Measurements from ENCODE around the gene FCRL5. TPM values are rescaled to one million over a fixed set of nuclear protein-coding genes. Genes with fewer than 3 reads are reported as not detected.

Gene FCRL5
- total RNA-seq, 4 donors from 2014 or later: 0.21 to 0.30 TPM; not detected in 2

DNA sequence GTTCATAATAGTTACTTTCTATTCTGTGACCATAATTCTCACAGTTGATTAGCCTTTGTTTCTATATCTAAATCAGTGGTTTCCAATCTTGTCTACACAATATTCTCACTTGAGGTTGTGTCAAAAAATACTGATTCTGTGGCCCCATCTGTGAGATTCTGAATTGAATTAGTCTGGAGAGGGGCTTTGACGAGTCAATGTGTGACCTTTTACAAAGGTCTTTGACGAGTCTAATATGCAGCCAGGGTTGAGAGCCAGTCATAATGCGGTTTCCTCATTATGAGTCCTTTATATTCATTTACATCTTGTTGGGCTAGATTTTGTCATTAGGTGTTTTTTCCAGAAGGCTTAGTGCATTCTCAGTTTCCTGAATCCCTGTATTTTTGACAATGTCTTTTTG, 19.7 kb downstream of the FCRL5 start:
- Histone ChIP-seq H3K27me3 (no peaks in the 10 kb centered on the region), H3K27ac (no peak overlapping the region), H3K4me1 (no peaks in the 10 kb centered on the region), H3K4me3 (no peak overlapping the region), H3K36me3 (no peaks in the 10 kb centered on the region), H3K9me3 (no peaks in the 10 kb centered on the region)
- DNase-seq (ENCODE audit: low spot score in 2 of 2): no peak
- 59 to 67% methylated on average over 3 of the region's 3 CpGs for WGBS, 2 donors
- TF ChIP-seq POLR2A (IDR thresholded peaks at IDR 0.05) (no peak), CTCF (IDR thresholded peaks at IDR 0.05) (no peak), EP300 (IDR thresholded peaks at IDR 0.05) (no peak)

GRCh38 chr1:157523774-157524493, 28.4 kb downstream of the FCRL5 start:
- TF ChIP-seq POLR2A (IDR thresholded peaks at IDR 0.05): no peak
- TF ChIP-seq EP300 (IDR thresholded peaks at IDR 0.05): no peak
- TF ChIP-seq CTCF (IDR thresholded peaks at IDR 0.05): no peak
- WGBS, 2 donors: 90 to 91% methylated on average over 5 of the region's 5 CpGs
- Histone ChIP-seq H3K36me3 (no peaks in the 10 kb centered on the region), H3K4me3 (no peak overlapping the region), H3K9me3 (no peaks in the 10 kb centered on the region), H3K27me3 (peaks cover 0 to 3% of the 10 kb centered on the region in 2 donors), H3K27ac (no peak overlapping the region), H3K4me1 (no peaks in the 10 kb centered on the region)
- no peak for DNase-seq (ENCODE audit: low spot score in 2 of 2)

DNA sequence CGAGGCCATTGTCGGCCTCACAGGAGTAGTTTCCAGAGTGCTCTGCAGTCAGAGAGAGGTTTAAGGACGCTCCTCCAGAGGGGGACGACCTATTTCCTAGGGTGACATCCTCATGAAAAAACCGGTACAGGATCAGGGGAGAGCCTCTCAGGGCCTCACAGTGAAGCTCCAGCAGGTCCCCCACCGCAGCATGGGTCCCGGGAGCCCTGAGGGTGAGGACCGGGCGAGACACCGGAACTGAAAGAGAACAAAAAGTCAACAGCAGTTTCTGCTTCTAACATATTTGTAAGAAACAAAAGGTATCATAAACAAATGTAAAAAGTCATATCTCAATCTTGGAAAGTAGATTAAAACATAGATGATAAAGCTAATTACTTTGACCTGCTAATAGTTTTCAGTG, 31.3 kb downstream of the FCRL5 start:
- no peak for DNase-seq (ENCODE audit: low spot score in 2 of 2)
- WGBS, 2 donors: 79 to 83% methylated on average over 10 of the region's 10 CpGs
- Histone ChIP-seq H3K27me3 (peaks cover 0 to 3% of the 10 kb centered on the region in 2 donors), H3K36me3 (no peaks in the 10 kb centered on the region), H3K4me1 (no peaks in the 10 kb centered on the region), H3K27ac (no peak overlapping the region), H3K9me3 (no peaks in the 10 kb centered on the region), H3K4me3 (no peak overlapping the region)
- TF ChIP-seq POLR2A (IDR thresholded peaks at IDR 0.05) (no peak), EP300 (IDR thresholded peaks at IDR 0.05) (no peak), CTCF (IDR thresholded peaks at IDR 0.05) (no peak)

DNA sequence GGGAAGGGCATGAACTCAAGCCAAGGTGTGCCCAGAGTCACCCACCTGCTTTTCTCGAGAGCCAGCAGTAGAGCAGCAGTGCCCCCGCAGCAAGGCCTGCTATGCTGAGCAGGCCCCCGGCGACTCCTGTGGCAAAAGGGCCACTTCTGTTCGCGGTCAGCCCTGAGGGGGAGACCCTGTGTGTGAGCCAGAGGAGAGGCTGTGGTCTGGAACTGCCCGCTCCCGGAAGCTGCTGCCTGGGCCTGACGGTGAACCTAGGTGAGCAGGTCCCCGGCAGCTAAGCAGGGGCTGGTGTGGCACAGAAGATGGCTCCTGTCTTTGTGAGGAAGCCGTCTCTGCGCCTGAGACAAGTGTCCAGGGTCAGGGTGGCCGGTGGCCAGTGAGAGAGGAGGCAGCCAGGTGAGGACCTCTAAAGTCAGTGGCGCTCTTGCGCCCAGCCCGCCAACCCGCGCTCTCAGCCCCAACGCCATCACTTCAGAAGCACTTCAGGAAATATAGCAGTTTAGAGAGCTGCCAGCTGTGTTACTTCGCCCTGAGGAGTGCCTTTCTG, 31.9 kb downstream of the FCRL5 start:
- DNase-seq (ENCODE audit: low spot score in 2 of 2): no peak
- TF ChIP-seq CTCF (IDR thresholded peaks at IDR 0.05) (no peak), EP300 (IDR thresholded peaks at IDR 0.05) (no peak), POLR2A (IDR thresholded peaks at IDR 0.05) (no peak)
- H3K9me3 ChIP-seq: no peaks in the 10 kb centered on the region

DNA sequence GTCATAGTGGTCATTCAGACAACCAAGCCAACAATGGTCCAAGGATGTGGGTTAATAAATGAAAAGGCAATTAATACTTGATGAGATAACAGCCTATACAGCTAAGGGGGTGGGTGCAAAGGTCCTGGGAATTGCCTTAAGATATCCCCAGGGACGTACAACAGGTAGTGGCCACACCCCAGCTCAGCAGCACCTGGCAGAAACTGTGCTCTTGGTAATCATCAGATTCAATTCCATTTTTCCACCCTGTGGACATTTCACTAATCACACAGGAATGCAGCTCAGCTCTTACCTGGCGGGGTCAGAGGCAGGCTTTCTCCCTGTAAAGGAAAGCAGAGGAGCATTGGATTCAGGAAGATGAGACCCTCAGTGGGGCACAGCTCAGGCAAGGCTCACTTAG, 32.9 kb downstream of the FCRL5 start:
- no peak for DNase-seq (ENCODE audit: low spot score in 2 of 2)
- no peak for TF ChIP-seq CTCF (IDR thresholded peaks at IDR 0.05)
- no peak for TF ChIP-seq EP300 (IDR thresholded peaks at IDR 0.05)
- TF ChIP-seq POLR2A (IDR thresholded peaks at IDR 0.05): no peak
- H3K9me3 ChIP-seq: no peaks in the 10 kb centered on the region
- H3K27ac ChIP-seq: no peak overlapping the region
- no peaks in the 10 kb centered on the region for H3K4me1 ChIP-seq
- H3K4me3 ChIP-seq: no peak overlapping the region
- H3K36me3 ChIP-seq: no peaks in the 10 kb centered on the region
- 86% methylated on average over 2 of the region's 2 CpGs for WGBS, 2 donors
- H3K27me3 ChIP-seq: peaks cover 0 to 3% of the 10 kb centered on the region in 2 donors

More for the DNA sequence above, 31.9 kb downstream of the FCRL5 start:
- Histone ChIP-seq H3K4me3 (no peak overlapping the region), H3K27me3 (peaks cover 0 to 3% of the 10 kb centered on the region in 2 donors), H3K27ac (no peak overlapping the region), H3K36me3 (no peaks in the 10 kb centered on the region), H3K4me1 (no peaks in the 10 kb centered on the region)
- 92% methylated on average over 20 of the region's 20 CpGs for WGBS, 2 donors
